ENCODE measurements around the gene PCDH9. TPM values are rescaled to one million over a fixed set of nuclear protein-coding genes. Genes with fewer than 3 reads are reported as not detected.

Gene PCDH9
- total and polyA plus RNA-seq, 2 experiments from 2014 or later = 0.56 to 0.76 TPM

DNA sequence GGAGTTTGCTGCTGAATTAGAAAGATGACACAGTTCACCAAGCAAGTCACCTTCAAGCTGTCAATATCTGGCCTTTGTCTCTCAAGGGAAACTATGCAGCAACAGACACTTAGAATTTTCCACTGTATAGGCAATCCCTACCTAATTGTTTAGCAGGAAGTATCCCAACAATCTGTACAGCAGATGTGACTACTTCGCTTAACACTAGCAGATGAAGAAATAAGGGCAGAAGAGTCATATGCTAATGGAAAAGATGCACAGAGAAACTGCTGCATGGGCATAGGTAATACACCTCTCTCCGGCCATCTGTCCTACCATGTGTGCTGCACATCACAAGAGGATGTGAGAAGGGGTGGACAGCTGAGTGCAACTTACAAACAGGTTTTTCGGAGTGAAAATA is 851.2 kb downstream of the PCDH9 start:
- no peaks in the 10 kb centered on the region for H3F3A ChIP-seq (ENCODE audit: insufficient read depth)
- in situ Hi-C loops (cut with MboI) = no loop called here
- 23 to 24% methylated on average over 3 of the region's 3 CpGs for WGBS, 2 experiments (ENCODE audit: low coverage in 1 of 2, low lambda C conversion rate in 2 of 2, missing lambda C conversion rate in 2 of 2)
- H3K9me2 ChIP-seq (ENCODE audit: insufficient read depth) = no peaks in the 10 kb centered on the region
- H3K79me2 ChIP-seq (ENCODE audit: insufficient read depth) = no peaks in the 10 kb centered on the region
- no peaks in the 10 kb centered on the region for H3K4me1 ChIP-seq (ENCODE audit: insufficient read depth)
- no peak overlapping the region for H2AFZ ChIP-seq
- H3K4me2 ChIP-seq (ENCODE audit: unreplicated experiment) = no peak overlapping the region
- no peaks in the 10 kb centered on the region for H3K27me3 ChIP-seq (replicated peaks; ENCODE audit: insufficient read depth)
- no peaks in the 10 kb centered on the region for H3K9me3 ChIP-seq (ENCODE audit: low read depth)
- no peaks in the 10 kb centered on the region for H3K36me3 ChIP-seq (ENCODE audit: low read depth)
- no peak for DNase-seq
- H3K4me3 ChIP-seq = no peak overlapping the region
- H4K20me1 ChIP-seq (ENCODE audit: insufficient read depth) = no peaks in the 10 kb centered on the region
- H3K9ac ChIP-seq = no peak overlapping the region
- TF ChIP-seq EZH2 (IDR thresholded peaks at IDR 0.05; ENCODE audit: insufficient read depth, poor library complexity, severe bottlenecking) = no peak
- no peak for TF ChIP-seq EZH2phosphoT487 (IDR thresholded peaks at IDR 0.05; ENCODE audit: insufficient read depth, low read depth)
- no peak overlapping the region for H3K27ac ChIP-seq

DNA sequence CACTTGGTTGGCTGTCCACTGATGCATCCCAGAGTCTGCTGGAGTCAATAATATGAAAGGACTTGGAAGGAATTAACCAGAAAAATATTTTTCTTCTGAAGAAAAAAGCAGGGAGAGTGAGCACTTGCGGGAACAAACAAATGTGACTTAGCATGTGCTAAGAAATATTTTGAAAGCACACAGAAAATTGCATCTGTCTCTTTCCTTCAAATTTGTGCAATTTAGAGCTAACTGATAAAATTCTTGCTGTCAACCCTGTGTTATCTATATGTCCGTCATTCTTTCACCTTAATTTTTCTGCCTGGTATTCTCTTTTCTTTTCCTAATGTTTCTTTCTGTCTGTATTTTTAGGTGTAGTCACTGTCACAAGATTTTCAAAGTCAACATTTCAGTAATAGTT is 852.6 kb downstream of the PCDH9 start:
- Histone ChIP-seq H2AFZ (no peak overlapping the region), H3K9me3 (ENCODE audit: low read depth) (no peaks in the 10 kb centered on the region), H3K9me2 (ENCODE audit: insufficient read depth) (no peaks in the 10 kb centered on the region), H3K79me2 (ENCODE audit: insufficient read depth) (no peaks in the 10 kb centered on the region), H3K27ac (no peak overlapping the region), H4K20me1 (ENCODE audit: insufficient read depth) (no peaks in the 10 kb centered on the region), H3F3A (ENCODE audit: insufficient read depth) (no peaks in the 10 kb centered on the region), H3K4me3 (no peak overlapping the region), H3K4me2 (ENCODE audit: unreplicated experiment) (no peak overlapping the region), H3K9ac (no peak overlapping the region), H3K4me1 (ENCODE audit: insufficient read depth) (no peaks in the 10 kb centered on the region), H3K27me3 (replicated peaks; ENCODE audit: insufficient read depth) (no peaks in the 10 kb centered on the region), H3K36me3 (ENCODE audit: low read depth) (no peaks in the 10 kb centered on the region)
- DNase-seq = no peak
- no peak for TF ChIP-seq EZH2phosphoT487 (IDR thresholded peaks at IDR 0.05; ENCODE audit: insufficient read depth, low read depth)
- TF ChIP-seq EZH2 (IDR thresholded peaks at IDR 0.05; ENCODE audit: insufficient read depth, poor library complexity, severe bottlenecking) = no peak
- 20 to 26% methylated on average over 2 of the region's 2 CpGs for WGBS, 2 experiments (ENCODE audit: low coverage in 1 of 2, low lambda C conversion rate in 2 of 2, missing lambda C conversion rate in 2 of 2)
- in situ Hi-C loops (cut with MboI) = no loop called here

- Histone ChIP-seq H3K4me3 (no peak overlapping the region), H3K4me1 (ENCODE audit: insufficient read depth) (no peaks in the 10 kb centered on the region), H3K9me3 (ENCODE audit: low read depth) (no peaks in the 10 kb centered on the region), H3K36me3 (ENCODE audit: low read depth) (no peaks in the 10 kb centered on the region), H3K27me3 (replicated peaks; ENCODE audit: insufficient read depth) (no peaks in the 10 kb centered on the region), H3K27ac (no peak overlapping the region), H3K79me2 (ENCODE audit: insufficient read depth) (no peaks in the 10 kb centered on the region), H3K9ac (no peak overlapping the region), H3K4me2 (ENCODE audit: unreplicated experiment) (no peak overlapping the region), H2AFZ (no peak overlapping the region), H3F3A (ENCODE audit: insufficient read depth) (no peaks in the 10 kb centered on the region), H4K20me1 (ENCODE audit: insufficient read depth) (no peaks in the 10 kb centered on the region), H3K9me2 (ENCODE audit: insufficient read depth) (no peaks in the 10 kb centered on the region)
- WGBS, 2 experiments (ENCODE audit: low coverage in 1 of 2, low lambda C conversion rate in 2 of 2, missing lambda C conversion rate in 2 of 2) = 0 to 4% methylated on average over 2 of the region's 2 CpGs
- TF ChIP-seq EZH2 (IDR thresholded peaks at IDR 0.05; ENCODE audit: insufficient read depth, poor library complexity, severe bottlenecking) (no peak), EZH2phosphoT487 (IDR thresholded peaks at IDR 0.05; ENCODE audit: insufficient read depth, low read depth) (no peak)
- in situ Hi-C loops (cut with MboI) = no loop called here
- DNase-seq = no peak
These were observed 854.4 kb downstream of the PCDH9 start for GRCh38 chr13:66375756-66376155.

- Histone ChIP-seq H3K36me3 (ENCODE audit: low read depth) (no peaks in the 10 kb centered on the region), H3K4me3 (no peak overlapping the region), H3K4me1 (ENCODE audit: insufficient read depth) (no peaks in the 10 kb centered on the region), H3K9me3 (ENCODE audit: low read depth) (no peaks in the 10 kb centered on the region), H4K20me1 (ENCODE audit: insufficient read depth) (no peaks in the 10 kb centered on the region), H2AFZ (no peak overlapping the region), H3K27ac (no peak overlapping the region), H3K27me3 (replicated peaks; ENCODE audit: insufficient read depth) (no peaks in the 10 kb centered on the region), H3K79me2 (ENCODE audit: insufficient read depth) (no peaks in the 10 kb centered on the region), H3K9me2 (ENCODE audit: insufficient read depth) (no peaks in the 10 kb centered on the region), H3K4me2 (ENCODE audit: unreplicated experiment) (no peak overlapping the region), H3F3A (ENCODE audit: insufficient read depth) (no peaks in the 10 kb centered on the region), H3K9ac (no peak overlapping the region)
- in situ Hi-C loops (cut with MboI) = no loop called here
- no peak for DNase-seq
- 4 to 5% methylated on average over 1 of the region's 1 CpG for WGBS, 2 experiments (ENCODE audit: low coverage in 1 of 2, low lambda C conversion rate in 2 of 2, missing lambda C conversion rate in 2 of 2)
- TF ChIP-seq EZH2 (IDR thresholded peaks at IDR 0.05; ENCODE audit: insufficient read depth, poor library complexity, severe bottlenecking) (no peak), EZH2phosphoT487 (IDR thresholded peaks at IDR 0.05; ENCODE audit: insufficient read depth, low read depth) (no peak)
These were observed 860.5 kb downstream of the PCDH9 start for GRCh38 chr13:66369666-66370065.

- Histone ChIP-seq H3K27me3 (replicated peaks; ENCODE audit: insufficient read depth) (no peaks in the 10 kb centered on the region), H3K4me1 (ENCODE audit: insufficient read depth) (no peaks in the 10 kb centered on the region), H3K4me2 (ENCODE audit: unreplicated experiment) (no peak overlapping the region), H3K36me3 (ENCODE audit: low read depth) (no peaks in the 10 kb centered on the region), H2AFZ (no peak overlapping the region), H3K4me3 (no peak overlapping the region), H3K27ac (no peak overlapping the region), H3K9me3 (ENCODE audit: low read depth) (no peaks in the 10 kb centered on the region), H3K9me2 (ENCODE audit: insufficient read depth) (no peaks in the 10 kb centered on the region), H3K79me2 (ENCODE audit: insufficient read depth) (no peaks in the 10 kb centered on the region), H3F3A (ENCODE audit: insufficient read depth) (no peaks in the 10 kb centered on the region), H4K20me1 (ENCODE audit: insufficient read depth) (no peaks in the 10 kb centered on the region), H3K9ac (no peak overlapping the region)
- no peak for DNase-seq
- TF ChIP-seq EZH2 (IDR thresholded peaks at IDR 0.05; ENCODE audit: insufficient read depth, poor library complexity, severe bottlenecking) = no peak
- in situ Hi-C loops (cut with MboI) = no loop called here
- 16 to 38% methylated on average over 1 of the region's 1 CpG for WGBS, 2 experiments (ENCODE audit: low coverage in 1 of 2, low lambda C conversion rate in 2 of 2, missing lambda C conversion rate in 2 of 2)
These were observed 862.8 kb downstream of the PCDH9 start for GRCh38 chr13:66367356-66367755.
